GM18858 (cell line): ENCODE measurements around the gene MAP9.
A peak's percentile ranks its signal among the peaks of the same experiment; 100 is the strongest.
"Not testable (repeated sequence)": the region's sequence is repeated elsewhere in the genome, so short reads cannot be mapped to it uniquely, and the experiment has no call there.

ENCODE experiments used
- ATAC-seq: cut with Tn5 transposase; IDR thresholded peaks from one replicate; pipeline ENCODE4 v1.9.1; 2021; ENCODE audit not compliant: unreplicated experiment

MAP9 gene

DNA sequence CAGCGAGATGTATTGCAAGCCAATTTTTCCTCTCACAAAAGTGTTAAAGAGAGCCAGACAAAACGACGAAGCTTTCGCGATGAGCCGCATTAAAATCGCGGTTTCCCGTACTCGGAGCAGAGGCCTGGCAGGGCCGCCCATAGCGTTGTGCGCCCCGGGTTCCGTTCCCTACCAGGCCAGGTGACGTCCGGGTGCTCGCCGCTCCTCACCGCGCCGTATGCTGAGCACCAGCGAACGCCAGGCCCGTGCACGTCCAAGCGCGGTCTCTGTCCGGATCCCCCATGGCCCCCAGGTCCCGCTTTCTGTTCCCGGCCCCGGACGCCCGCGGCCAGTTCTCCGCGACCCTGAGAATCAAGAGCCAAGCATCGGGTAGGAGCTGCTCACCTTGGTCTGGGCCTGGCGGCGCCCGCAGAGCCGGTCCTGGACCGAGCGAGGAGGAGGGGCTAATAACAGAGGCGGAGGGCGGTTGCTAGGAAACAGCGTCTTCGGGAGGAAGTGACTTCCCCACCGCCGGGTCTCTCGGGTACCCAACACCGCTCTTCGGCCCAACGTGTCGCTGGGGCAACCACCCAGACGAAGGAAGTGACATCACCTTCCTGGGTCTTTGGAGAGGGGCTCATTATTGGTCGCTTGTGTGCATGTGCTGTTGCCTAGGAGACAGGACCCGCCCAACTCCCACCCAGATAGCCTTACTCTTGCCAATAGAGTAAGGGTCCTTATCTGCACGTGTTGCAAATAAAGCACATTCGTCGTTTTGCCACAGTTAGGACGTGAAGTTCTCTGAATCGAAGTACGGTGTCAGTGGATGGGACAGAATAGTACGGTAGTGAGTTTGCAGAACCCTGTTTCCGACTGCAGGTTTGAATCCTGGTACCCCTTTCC lies at the start of gene MAP9:
Gene MAP9, minus strand, starts transcription at position 579 of the 882 bp plus-strand sequence. CDS start 1,115 bp downstream, outside the sequence.
- peak; percentile 98 for ATAC-seq

DNA sequence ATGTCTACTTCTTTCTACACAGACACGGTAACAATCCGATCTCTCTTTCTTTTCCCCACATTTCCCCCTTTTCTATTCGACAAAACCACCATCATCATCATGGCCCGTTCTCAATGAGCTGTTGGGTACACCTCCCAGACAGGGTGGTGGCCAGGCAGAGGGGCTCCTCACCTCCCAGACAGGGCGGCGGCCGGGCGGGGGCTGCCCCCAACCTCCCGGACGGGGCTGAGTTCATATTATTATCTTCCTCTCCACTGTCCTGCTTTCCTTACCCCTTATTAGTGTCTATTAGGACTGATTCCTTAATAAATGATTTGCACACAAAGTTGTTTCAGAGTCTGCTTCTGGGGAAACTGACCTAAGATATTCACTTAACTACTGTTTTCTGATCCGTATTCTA lies 48.0 kb upstream of the MAP9 start:
- ATAC-seq: not testable (repeated sequence)

DNA sequence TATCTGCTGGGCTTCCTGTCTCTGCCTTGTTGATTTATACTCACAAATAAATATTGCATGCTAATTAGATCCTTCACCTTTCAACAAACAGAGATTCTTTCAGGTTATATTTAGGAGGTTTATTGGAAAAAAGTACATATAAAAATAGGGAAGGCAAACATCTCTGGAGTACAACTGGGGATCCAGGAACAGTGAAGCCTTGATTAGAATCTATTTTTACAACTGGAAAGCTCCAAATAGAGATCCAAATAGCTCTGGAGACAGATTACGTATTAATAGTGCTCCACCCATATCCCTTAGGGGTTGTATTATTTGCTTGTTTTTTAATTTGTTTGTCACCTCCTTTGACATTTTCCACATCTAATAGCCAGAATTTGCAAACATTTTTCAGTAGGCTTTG lies 46.9 kb upstream of the MAP9 start:
- no peak for ATAC-seq

DNA sequence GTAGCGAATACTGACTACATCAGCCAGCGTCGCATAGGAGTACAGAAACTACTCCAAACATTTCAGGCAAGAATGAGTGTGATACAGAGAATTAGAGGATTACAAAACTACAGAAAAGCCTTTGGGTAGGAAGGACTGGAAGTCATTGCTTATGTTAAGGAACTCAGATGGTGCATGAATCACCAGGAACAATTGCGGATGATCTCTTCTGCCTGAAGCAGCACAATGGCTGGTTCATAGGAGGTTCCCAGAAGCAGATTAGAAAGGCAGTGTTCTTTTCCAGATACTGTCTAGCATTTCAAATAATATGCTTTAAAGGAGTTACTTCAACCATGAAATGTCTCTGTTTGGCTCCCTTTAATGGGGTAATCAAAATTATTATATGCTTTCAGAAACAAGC lies 42.5 kb upstream of the MAP9 start:
- ATAC-seq: no peak

DNA sequence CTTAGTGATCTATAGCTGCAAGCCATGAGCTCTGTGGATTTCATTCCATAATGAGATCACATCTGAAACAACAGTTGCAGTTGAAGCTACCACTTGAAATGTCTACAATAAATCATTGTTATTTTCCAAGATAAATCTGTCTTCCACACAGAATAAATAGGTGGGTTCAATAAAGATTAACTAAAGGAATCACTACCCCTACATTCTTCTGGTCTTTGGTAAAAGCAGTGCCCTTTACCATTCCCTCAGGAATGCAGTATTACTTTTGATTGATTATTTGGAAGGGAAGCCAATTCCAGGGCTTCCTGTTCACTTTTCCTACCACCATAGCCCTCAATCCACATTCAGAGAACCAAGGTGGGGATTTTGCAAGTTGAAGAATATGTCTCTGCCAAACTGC lies 38.9 kb upstream of the MAP9 start:
- ATAC-seq: no peak

DNA sequence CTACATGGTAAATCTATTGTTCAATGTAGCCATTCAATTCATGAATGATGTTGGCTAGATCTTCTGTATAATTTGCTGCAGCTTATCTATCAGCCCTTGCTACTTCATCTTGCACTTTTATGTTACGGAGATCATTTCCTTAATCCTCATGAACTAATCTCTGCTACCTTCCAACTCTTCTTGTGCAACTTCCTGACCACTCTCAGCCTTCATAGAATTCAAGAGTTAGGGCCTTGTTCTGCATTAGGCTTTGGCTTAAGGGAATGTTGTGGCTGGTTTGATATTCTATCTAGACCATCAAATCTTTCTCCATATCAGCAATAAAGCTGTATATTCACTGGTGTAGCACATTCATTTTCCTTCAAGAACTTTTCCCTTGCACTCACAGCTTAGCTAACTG lies 36.7 kb upstream of the MAP9 start:
- no peak for ATAC-seq

DNA sequence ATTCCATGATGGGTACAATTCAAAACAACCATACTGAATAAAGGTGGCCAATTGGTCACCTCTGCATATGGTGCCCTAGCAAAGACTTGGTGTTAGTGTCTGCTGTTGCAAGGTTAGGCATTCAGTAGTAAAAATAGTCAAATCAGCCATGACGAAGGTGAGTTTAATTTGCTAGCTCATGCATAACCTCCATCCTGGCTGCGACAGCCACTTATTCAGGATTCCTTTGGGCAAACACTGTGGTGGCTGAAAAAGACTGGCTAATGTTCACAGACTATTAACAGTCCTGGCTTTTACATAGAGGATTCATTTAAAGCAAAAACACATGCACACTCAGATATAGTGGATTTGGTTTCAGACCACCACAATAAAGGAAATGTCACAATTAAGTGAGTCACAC lies 34.8 kb upstream of the MAP9 start:
- ATAC-seq: no peak

DNA sequence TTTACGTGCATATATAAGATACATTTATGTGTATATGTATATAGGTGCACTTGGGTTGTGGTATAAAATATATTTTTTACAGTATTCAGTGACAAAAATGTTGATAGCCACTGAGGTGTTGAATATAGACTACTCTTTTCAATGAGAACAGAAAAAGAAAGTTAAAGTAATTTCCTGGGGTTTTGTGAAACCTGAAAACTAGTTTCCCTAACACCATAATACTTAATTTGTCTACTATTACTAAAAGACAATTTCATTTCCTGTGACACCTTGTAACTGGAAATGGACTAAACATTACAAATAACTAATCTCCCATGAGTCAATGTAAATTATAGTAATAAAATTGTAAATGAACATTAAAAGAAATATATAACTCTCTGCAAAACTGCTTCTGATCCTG lies 32.0 kb upstream of the MAP9 start:
- peak; percentile 51 for ATAC-seq

DNA sequence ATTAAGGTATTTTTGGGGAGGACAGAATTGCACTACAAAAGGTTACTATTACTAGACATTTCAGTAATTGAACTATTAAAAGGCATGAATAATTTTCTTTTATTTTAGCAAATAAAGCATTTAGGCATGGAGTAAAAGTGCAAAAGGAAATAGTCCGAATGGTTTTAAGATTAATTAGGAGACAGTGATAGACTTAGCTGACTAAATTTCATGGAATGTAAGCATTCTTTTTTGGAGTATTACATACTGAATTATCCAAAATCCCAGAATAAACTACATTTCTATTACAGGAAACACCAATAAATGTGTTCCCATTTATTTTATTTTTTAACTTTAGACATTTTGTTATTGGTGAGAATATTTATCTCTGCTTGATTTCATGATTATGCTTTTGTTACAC lies 30.7 kb upstream of the MAP9 start:
- ATAC-seq: no peak

DNA sequence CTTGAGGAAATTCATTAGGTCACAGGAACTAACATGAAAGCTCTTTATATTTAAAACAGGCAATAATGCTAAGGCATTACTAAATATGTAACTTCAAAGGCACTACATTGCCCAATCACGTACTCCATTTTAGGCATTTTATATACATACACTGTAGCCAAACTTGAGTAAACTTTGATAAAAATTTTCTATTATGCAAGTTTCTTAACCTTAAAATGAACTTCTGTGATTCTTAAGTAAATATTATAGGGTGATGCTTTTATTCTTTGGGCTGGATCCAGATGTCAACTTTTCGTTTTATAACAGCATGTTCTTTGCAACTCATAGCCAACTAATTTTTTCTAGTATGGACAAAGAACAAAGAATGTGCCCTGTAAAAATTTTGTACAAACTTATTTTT lies 28.3 kb upstream of the MAP9 start:
- ATAC-seq: no peak

DNA sequence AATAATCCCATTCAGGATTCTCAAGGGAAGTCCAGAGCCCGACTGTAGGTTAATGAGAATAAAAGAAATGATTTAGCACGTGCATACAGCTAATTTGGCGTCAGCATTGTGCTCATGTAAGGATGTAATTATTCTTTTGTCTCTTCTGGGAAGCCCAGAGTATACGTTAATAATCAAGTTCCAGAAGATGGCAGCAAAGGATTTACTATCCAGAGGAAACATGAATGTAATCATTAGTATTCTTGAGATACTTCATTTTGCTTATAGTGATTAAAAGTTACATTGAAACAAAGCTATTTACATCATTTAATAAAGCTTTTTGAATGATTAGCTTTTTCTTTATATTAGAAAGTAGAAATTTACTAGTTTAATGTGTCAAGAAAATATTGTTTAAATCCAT lies 27.1 kb upstream of the MAP9 start:
- no peak for ATAC-seq

DNA sequence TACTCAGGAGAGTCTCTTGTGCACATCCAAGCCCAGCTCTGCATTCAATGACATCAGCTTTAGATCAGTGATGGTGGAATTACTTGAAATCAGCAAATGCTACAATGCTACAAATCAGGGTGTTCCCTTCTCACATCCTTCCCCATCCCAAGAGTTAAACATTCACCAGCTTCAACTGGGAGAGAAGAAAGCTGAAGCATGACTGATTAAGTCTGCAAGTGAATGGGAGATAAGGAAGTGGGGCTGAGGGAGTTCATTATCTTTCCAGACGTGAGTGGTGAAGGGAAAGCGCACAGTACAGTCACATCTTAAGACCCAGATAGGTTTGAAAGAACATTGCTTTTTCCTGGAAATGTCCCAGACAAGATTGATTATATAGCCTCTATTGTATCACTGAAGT lies 26.2 kb upstream of the MAP9 start:
- ATAC-seq: no peak

DNA sequence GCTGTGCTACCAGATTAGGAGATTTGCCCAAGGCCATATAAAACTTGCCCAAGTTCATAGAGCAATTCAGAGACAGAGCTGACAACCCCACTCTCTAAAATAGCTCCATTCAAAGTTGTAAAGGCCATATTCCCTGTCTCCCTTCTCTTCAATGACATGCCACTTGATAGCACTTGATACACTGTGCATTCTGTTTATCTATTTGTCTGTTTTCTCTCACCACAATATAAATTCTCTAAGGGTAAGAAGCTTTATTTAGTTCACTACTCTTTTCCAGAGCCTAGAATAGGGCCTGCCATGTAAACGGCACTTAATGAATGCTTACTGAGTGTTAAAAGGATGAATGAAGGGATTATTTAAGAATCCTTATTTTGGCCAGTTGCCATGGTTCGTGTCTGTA lies 24.1 kb upstream of the MAP9 start:
- ATAC-seq: no peak

DNA sequence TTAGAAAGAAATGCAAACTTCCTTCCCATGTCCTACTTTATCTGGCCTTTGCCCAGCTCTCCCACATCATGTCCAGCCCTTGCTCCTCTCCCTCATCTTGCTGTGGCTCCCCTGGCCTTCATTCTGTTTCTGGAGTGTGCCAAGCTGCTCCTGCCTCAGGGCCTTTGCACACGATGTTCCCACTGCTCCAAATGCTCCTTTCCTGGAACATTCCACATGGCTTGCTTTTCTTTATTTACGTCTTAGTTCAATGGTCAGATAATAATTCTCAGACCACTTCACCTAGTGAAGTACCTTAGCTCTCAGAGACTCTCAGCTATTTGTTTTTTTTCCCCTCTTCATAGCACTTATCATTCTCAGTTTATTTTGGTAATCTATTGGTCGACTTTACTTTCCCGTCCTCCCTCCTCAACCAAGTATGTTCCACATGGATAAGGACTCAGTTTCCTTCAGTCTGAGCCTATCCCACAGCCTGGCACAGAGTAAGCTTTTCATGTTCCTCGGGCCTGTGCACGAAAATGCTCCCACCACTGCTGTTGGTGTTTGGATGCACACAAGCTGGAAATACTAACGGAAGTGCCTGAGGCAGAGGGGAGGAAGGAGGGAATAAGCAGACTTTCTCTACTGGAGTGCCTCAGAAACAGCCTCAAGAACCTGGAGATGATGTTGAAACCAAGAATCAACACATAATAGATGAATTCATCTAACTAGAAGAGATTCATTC lies 23.4 kb upstream of the MAP9 start:
- ATAC-seq: no peak

DNA sequence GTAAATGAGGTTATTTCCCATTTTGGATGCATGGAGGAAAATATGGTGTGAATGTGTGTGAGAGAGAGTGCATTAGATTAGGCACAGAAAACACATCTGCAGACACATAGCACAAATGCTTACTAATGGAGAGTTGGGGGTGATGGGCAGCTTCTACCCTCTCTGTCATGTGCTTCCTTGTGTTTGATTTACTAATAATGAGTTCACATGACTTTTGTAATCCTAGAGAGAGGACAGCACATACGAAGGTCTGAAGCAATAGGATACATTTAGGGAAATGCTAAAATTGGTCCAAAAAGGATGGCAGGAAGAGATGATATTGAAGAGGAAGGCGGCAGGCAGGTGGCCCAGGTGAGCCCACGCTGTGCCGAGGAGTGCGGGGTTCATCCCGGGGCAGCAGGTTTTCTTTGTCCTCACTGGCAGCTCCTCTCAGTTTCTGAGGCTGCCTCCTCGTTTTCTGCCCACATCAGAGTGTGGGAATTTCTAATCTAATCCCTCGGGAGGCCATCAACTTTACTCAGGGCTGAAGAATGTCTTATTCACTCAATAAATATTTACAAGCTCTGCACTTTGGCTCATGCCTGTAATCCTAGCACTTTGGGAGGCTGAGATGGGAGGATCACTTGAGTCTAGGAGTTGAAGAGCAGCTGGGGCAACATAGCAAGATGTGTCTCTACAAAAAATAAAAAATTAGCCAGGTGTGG lies 15.9 kb upstream of the MAP9 start:
- ATAC-seq: no peak

DNA sequence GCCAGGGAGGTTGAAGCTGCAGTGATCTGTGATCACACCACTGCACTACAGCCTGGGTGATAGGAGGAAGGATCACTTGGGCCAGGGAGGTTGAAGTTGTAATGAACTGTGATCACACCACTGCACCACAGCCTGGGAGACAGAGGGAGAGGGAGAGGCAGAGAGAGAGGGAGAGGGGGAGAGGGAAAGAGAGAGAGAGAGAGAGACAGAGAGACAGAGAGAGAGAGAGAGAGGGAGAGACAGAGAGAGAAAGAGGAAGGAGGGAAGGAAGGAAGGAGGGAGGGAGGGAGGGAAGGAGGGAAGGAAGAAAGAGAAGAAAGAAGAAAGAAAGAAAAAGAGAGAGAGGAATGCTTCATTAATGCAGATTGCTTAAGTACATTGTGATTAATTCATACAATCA lies 15.2 kb upstream of the MAP9 start:
- no peak for ATAC-seq

DNA sequence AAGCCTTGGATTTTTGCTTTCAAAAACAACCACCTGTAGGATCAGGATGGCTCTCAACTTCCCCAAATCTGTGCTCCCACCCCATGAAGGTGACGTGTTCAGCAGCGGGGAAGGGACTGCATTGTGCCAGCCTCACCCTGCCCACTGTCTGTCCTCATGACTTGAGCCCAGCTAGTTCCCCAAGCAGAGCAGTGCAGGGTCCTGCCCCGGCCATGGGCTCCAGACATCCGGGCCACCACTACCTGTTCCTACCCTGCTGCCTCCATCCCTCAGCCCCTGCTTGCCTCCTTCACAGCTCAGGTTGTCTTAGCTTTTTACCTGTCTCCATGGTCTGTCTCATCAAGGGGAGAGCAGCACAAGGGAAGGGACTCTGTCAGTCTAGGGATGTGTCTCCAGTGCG lies 11.4 kb upstream of the MAP9 start:
- ATAC-seq: no peak

DNA sequence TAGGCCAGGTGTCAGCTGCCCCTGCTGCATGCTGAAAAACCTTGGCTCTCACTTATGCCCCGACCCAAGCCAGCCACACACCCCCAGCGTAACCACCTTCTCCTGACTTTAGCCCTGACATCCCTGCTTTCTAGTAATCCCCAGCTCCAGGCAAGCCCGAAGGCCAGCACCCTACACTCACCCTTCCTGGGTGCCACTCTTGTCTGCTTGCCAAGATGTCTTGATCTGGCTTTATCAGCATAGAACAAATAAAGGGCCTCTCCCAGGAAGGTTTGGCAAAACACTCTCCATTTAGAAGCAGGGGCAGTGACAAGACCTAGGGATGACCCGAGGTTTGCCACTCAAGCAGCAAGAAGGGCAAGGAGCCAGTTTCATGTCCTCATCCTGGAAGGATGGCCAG lies 6.8 kb upstream of the MAP9 start:
- ATAC-seq: no peak

DNA sequence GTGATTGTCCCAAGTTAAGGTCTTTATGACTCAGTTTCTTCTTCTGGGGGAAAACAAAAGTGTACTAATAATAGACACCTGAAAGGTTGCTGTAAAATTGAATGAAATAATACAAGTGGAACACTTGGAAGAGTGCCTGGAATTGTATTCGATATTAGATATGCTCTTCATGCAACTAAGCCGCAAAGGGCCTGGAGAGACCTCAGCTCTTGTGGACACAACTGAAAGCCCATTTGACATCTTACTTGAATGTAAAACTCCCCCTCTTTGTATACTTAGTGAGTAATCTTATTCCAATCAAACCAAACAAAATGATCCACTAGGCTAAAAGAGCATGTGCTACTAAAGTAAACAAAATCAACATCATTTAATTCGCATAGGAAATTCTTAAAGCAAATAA lies 511 bp upstream of the MAP9 start:
- ATAC-seq: no peak

DNA sequence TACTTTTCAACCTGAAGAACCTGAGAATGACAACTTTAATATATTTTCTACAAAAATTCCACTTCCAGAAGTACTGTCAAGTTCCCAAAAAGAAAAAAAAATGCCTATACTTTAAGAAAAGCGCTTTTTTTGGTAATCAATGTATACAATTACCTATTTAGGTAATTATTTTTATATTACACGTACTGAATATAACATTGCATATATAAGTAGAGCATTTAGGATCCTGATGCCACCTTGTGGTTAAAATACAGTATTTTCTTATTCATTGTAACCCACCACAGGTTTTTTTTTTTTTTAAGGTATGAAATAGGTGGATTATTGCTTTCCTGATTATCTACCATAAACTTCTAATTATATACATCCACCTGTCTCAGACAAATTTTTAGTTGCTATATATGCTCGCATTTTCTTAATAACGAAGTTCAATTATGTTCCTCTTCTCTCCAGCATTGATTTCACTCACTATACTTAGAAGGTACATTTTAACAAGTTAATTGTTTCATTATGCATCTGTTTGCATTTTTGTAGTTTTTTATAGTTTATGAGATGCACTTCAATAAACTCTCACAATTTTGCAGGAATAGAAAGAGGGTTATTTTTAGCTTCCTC lies 5.2 kb downstream of the MAP9 start:
- peak; percentile 34 for ATAC-seq

DNA sequence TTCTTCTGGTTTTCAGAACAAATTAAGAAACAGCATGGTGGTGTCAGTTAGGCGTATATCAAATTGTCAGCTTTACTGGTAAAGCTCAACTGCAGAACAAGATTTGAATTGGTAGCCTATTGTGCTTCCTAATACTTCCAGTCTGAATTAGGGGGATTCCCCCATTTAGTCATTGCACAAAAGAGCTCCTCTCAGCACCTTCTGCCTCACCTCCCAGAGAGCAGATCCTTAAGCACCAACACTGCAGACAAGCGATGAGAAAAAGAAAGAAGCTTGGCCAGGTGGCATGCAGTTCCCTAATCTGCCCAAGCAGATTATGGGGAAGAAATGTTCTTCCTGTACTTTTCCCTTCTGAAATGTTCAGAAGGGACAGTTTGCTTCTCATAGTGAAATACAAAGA lies 9.2 kb downstream of the MAP9 start:
- peak; percentile 73 for ATAC-seq
